Kidney epithelial cell (primary cell): Measurements from ENCODE around the gene TENM4. TPM values are rescaled to one million over a fixed set of nuclear protein-coding genes. Genes with fewer than 3 reads are reported as not detected.

Source experiments
- DNase-seq: peaks from one replicate; pipeline ENCODE4 v3.0.0-alpha.2; 2010; ENCODE audit warnings: low read depth
- H3K27me3 ChIP-seq: 2 replicates; pipeline ENCODE4 v1.6.0; 2011; ENCODE audit warnings: low read length; ENCODE audit not compliant: control insufficient read depth, insufficient read depth
- H3K36me3 ChIP-seq: 2 replicates; pipeline ENCODE4 v1.5.1; 2011; ENCODE audit warnings: low read length; ENCODE audit not compliant: control insufficient read depth, insufficient read depth
- H3K4me3 ChIP-seq: 2 replicates; pipeline ENCODE4 v1.5.1; 2011; ENCODE audit warnings: low read depth, mild to moderate bottlenecking, control low read depth, low read length
- CTCF ChIP-seq: IDR thresholded peaks from 2 replicates; pipeline ENCODE4 v1.5.1; 2011; ENCODE audit warnings: mild to moderate bottlenecking, moderate library complexity, low read length, control low read depth, inconsistent platforms; ENCODE audit not compliant: insufficient read depth, poor library complexity, severe bottlenecking
- total RNA-seq: library from RNA; depleted of rRNA; stranded (reverse); fragments of >200 nt; gene quantifications from 2 replicates; pipeline ENCODE4 v1.2.3, GENCODE V29; 2015

The TENM4 gene
- total RNA-seq, 1 donor from 2014 or later = 35.3 TPM

- H3K4me3 ChIP-seq = no peak overlapping the region
- no peak for DNase-seq
- H3K27me3 ChIP-seq = no peaks in the 10 kb centered on the region
- no peak for TF ChIP-seq CTCF
- no peaks in the 10 kb centered on the region for H3K36me3 ChIP-seq
Measured at GRCh38 chr11:78807351-78807750, 633.5 kb downstream of the TENM4 start.

- no peak overlapping the region for H3K4me3 ChIP-seq
- H3K36me3 ChIP-seq = no peaks in the 10 kb centered on the region
- no peak for TF ChIP-seq CTCF
- no peaks in the 10 kb centered on the region for H3K27me3 ChIP-seq
- no peak for DNase-seq
Measured at GRCh38 chr11:78806214-78807004, 634.4 kb downstream of the TENM4 start.

- no peak for DNase-seq
- Histone ChIP-seq H3K27me3 (no peaks in the 10 kb centered on the region), H3K4me3 (no peak overlapping the region), H3K36me3 (no peaks in the 10 kb centered on the region)
- TF ChIP-seq CTCF = no peak
Measured at GRCh38 chr11:78804991-78805390, 635.8 kb downstream of the TENM4 start.

- no peak for TF ChIP-seq CTCF
- Histone ChIP-seq H3K4me3 (no peak overlapping the region), H3K27me3 (no peaks in the 10 kb centered on the region), H3K36me3 (no peaks in the 10 kb centered on the region)
- DNase-seq = no peak
Measured at GRCh38 chr11:78803995-78804394, 636.8 kb downstream of the TENM4 start.

- no peak for TF ChIP-seq CTCF
- H3K36me3 ChIP-seq = no peaks in the 10 kb centered on the region
- no peak for DNase-seq
- H3K4me3 ChIP-seq = no peak overlapping the region
- no peaks in the 10 kb centered on the region for H3K27me3 ChIP-seq
Measured at GRCh38 chr11:78802058-78802761, 638.6 kb downstream of the TENM4 start.
